DOHH2 (cell line): Measurements from ENCODE around the gene SPOCK1.

Source experiments
- H3F3A ChIP-seq: fragments of 200-600 bp; sonication (generic), shearing (Covaris generic); 2 replicates; pipeline ENCODE4 v1.6.0; 2016; ENCODE audit warnings: antibody characterized with exemption, mild to moderate bottlenecking; ENCODE audit not compliant: control insufficient read depth, insufficient read depth
- H3K27ac ChIP-seq: fragments of 200-600 bp; sonication (generic); 2 replicates; pipeline ENCODE4 v1.5.1; 2014; ENCODE audit warnings: low read depth, mild to moderate bottlenecking, low read length, moderate library complexity
- H3K27me3 ChIP-seq: fragments of 200-600 bp; sonication (generic); 2 replicates; pipeline ENCODE4 v1.6.1; 2014; ENCODE audit warnings: mild to moderate bottlenecking, low read length, mixed read lengths; ENCODE audit not compliant: control insufficient read depth
- H3K36me3 ChIP-seq: fragments of 200-600 bp; sonication (generic); 2 replicates; pipeline ENCODE4 v1.6.1; 2014; ENCODE audit warnings: mild to moderate bottlenecking, low read length, moderate library complexity, mixed read lengths; ENCODE audit not compliant: control insufficient read depth
- H3K4me1 ChIP-seq: fragments of 200-600 bp; sonication (generic); 2 replicates; pipeline ENCODE4 v1.6.1; 2014; ENCODE audit warnings: mild to moderate bottlenecking, low read length, mixed read lengths; ENCODE audit not compliant: control insufficient read depth
- H3K4me2 ChIP-seq: fragments of 200-600 bp; sonication (generic); 2 replicates; pipeline ENCODE4 v1.6.0; 2014; ENCODE audit warnings: mild to moderate bottlenecking, low read length, moderate library complexity
- H3K4me3 ChIP-seq: fragments of 200-600 bp; sonication (generic); 2 replicates; pipeline ENCODE4 v1.5.1; 2014; ENCODE audit warnings: mild to moderate bottlenecking, low read length, mixed read lengths
- H3K79me2 ChIP-seq: fragments of 200-600 bp; sonication (generic); 2 replicates; pipeline ENCODE4 v1.6.1; 2014; ENCODE audit warnings: mild to moderate bottlenecking, low read length, mixed read lengths; ENCODE audit not compliant: control insufficient read depth
- H3K9me2 ChIP-seq: fragments of 200-600 bp; sonication (generic); replicated peaks from 2 replicates; pipeline ENCODE4 v1.6.1; 2014; ENCODE audit warnings: mild to moderate bottlenecking, low read length, mixed read lengths; ENCODE audit not compliant: control insufficient read depth
- H3K9me3 ChIP-seq: fragments of 200-600 bp; sonication (generic); 2 replicates; pipeline ENCODE4 v1.6.1; 2014; ENCODE audit warnings: antibody characterized with exemption, low read length, mixed read lengths; ENCODE audit not compliant: control insufficient read depth, insufficient read depth
- H4K20me1 ChIP-seq: fragments of 200-600 bp; sonication (generic); 2 replicates; pipeline ENCODE4 v1.6.0; 2014; ENCODE audit warnings: low read depth, mild to moderate bottlenecking, antibody characterized with exemption, low read length, moderate library complexity; ENCODE audit not compliant: control insufficient read depth, insufficient read depth
- CTCF ChIP-seq: fragments of 200-600 bp; sonication (generic); IDR thresholded peaks from one replicate; pipeline ENCODE4 v1.5.1; 2014; ENCODE audit warnings: antibody characterized with exemption, mild to moderate bottlenecking, low read depth, low read length; ENCODE audit not compliant: poor library complexity, severe bottlenecking
- EZH2phosphoT487 ChIP-seq: fragments of 200-600 bp; sonication (generic); IDR thresholded peaks from 2 replicates; pipeline ENCODE4 v1.6.1; 2017; ENCODE audit warnings: borderline replicate concordance, mild to moderate bottlenecking, antibody characterized with exemption, low read length, moderate library complexity, mixed read lengths

SPOCK1 gene

GRCh38 chr5:137531266-137531665 lies 32.1 kb upstream of the SPOCK1 start:
- Histone ChIP-seq H3K27me3 (0 out of 2 replicates have a peak, but pooled peaks cover 3% of the 10 kb centered on the region), H3K4me3 (no peak overlapping the region), H3K4me1 (no peaks in the 10 kb centered on the region), H3K9me2 (no peaks in the 10 kb centered on the region), H3K79me2 (no peaks in the 10 kb centered on the region), H3K27ac (no peak overlapping the region), H3K36me3 (no peaks in the 10 kb centered on the region), H3K4me2 (no peak overlapping the region), H3K9me3 (no peaks in the 10 kb centered on the region), H3F3A (no peaks in the 10 kb centered on the region), H4K20me1 (no peaks in the 10 kb centered on the region)
- no peak for TF ChIP-seq CTCF

GRCh38 chr5:137521246-137521645 lies 22.1 kb upstream of the SPOCK1 start:
- no peak overlapping the region for H3K4me2 ChIP-seq
- TF ChIP-seq CTCF (no peak), EZH2phosphoT487 (no peak)
- H4K20me1 ChIP-seq: no peaks in the 10 kb centered on the region
- no peak overlapping the region for H3K4me3 ChIP-seq
- no peaks in the 10 kb centered on the region for H3K79me2 ChIP-seq
- no peak overlapping the region for H3K27ac ChIP-seq
- no peaks in the 10 kb centered on the region for H3K27me3 ChIP-seq
- no peaks in the 10 kb centered on the region for H3F3A ChIP-seq
- H3K4me1 ChIP-seq: no peaks in the 10 kb centered on the region
- no peaks in the 10 kb centered on the region for H3K9me2 ChIP-seq
- no peaks in the 10 kb centered on the region for H3K36me3 ChIP-seq
- no peaks in the 10 kb centered on the region for H3K9me3 ChIP-seq

- Histone ChIP-seq H3K9me2 (no peaks in the 10 kb centered on the region), H3K36me3 (no peaks in the 10 kb centered on the region), H3F3A (no peaks in the 10 kb centered on the region), H3K27ac (no peak overlapping the region), H4K20me1 (no peaks in the 10 kb centered on the region), H3K4me1 (no peaks in the 10 kb centered on the region), H3K27me3 (no peaks in the 10 kb centered on the region), H3K79me2 (no peaks in the 10 kb centered on the region), H3K4me3 (no peak overlapping the region), H3K4me2 (no peak overlapping the region), H3K9me3 (no peaks in the 10 kb centered on the region)
- TF ChIP-seq EZH2phosphoT487 (no peak), CTCF (no peak)
These were observed 17.8 kb upstream of the SPOCK1 start for GRCh38 chr5:137516961-137517360.

GRCh38 chr5:137516251-137516797 lies 17.2 kb upstream of the SPOCK1 start:
- no peaks in the 10 kb centered on the region for H3F3A ChIP-seq
- no peaks in the 10 kb centered on the region for H3K9me3 ChIP-seq
- no peak for TF ChIP-seq EZH2phosphoT487
- TF ChIP-seq CTCF: no peak
- no peak overlapping the region for H3K4me3 ChIP-seq
- H3K36me3 ChIP-seq: no peaks in the 10 kb centered on the region
- no peak overlapping the region for H3K27ac ChIP-seq
- no peaks in the 10 kb centered on the region for H3K27me3 ChIP-seq
- H3K9me2 ChIP-seq: no peaks in the 10 kb centered on the region
- H3K79me2 ChIP-seq: no peaks in the 10 kb centered on the region
- H4K20me1 ChIP-seq: no peaks in the 10 kb centered on the region
- H3K4me2 ChIP-seq: no peak overlapping the region
- no peaks in the 10 kb centered on the region for H3K4me1 ChIP-seq
